ENCODE data around the gene PNMA6F.

DNA sequence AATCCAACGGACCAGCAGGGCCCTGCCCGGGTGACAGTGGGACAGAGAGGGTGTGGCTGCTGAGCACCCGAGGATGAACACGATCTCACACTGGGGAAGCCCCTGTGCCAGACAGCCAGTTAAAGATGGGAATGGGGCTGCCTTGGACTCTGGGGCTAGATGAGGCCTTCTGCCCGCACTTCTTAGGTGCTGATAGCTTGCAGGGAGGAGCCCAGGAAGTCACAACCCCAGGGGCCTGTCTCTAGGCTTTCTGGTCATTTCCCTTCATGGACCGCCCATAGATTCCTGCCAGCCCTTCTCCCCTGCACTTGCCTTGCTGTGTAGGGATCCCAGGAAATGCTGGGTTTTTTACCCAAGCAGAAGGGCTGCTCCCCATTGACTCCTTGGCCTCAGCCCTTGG lies 18.5 kb upstream of the PNMA6F start:
- no peak for TF ChIP-seq SPI1 (IDR thresholded peaks at IDR 0.05; ENCODE audit: low read depth, low read length)
- TF ChIP-seq POLR2A (IDR thresholded peaks at IDR 0.05; ENCODE audit: low read depth, low read length) = no peak
